ENCODE results near the gene NDUFA8. TPM values are rescaled to one million over a fixed set of nuclear protein-coding genes. Genes with fewer than 3 reads are reported as not detected.
A peak's percentile ranks its signal among the peaks of the same experiment; 100 is the strongest.

The NDUFA8 gene
- total RNA-seq, 2 experiments from 2014 or later: 48.3 to 52.5 TPM

- CTCF ChIA-PET: no interaction called here
These were observed 32.8 kb upstream of the NDUFA8 start for GRCh38 chr9:122192261-122192875.

GRCh38 chr9:122191584-122191983 is 32.0 kb upstream of the NDUFA8 start:
- intact Hi-C loops (cut with micrococcal nuclease): no loop called here
- Mint-ChIP-seq H3K27ac (no peak overlapping the region), H3K9me3 (no peaks in the 10 kb centered on the region), H3K36me3 (ENCODE audit: low read depth) (no peaks in the 10 kb centered on the region), H3K4me1 (ENCODE audit: low read depth) (no peaks in the 10 kb centered on the region), H3K27me3 (no peaks in the 10 kb centered on the region), H3K4me3 (no peak overlapping the region)
- POLR2A ChIA-PET: interaction anchor here (1.2 kb wide), 1 partner anchor 20 kb away, joined by 3 read pairs; no protein-coding TSS in a partner anchor
- ATAC-seq: no peak
- DNase-seq: no peak
- TF ChIP-seq CTCF (IDR thresholded peaks at IDR 0.05): no peak
- CTCF ChIA-PET: no interaction called here

More at GRCh38 chr9:122192261-122192875, 32.8 kb upstream of the NDUFA8 start:
- no peak for DNase-seq
- H3K4me3 Mint-ChIP-seq: no peak overlapping the region
- intact Hi-C loops (cut with micrococcal nuclease): no loop called here
- no peak for TF ChIP-seq CTCF (IDR thresholded peaks at IDR 0.05)
- H3K4me1 Mint-ChIP-seq (ENCODE audit: low read depth): no peaks in the 10 kb centered on the region
- POLR2A ChIA-PET: interaction anchor here (0.8 kb wide), 1 partner anchor 9 kb away, joined by 3 read pairs; no protein-coding TSS in a partner anchor
- no peaks in the 10 kb centered on the region for H3K9me3 Mint-ChIP-seq
- peaks cover 2% of the 10 kb centered on the region for H3K27me3 Mint-ChIP-seq
- H3K27ac Mint-ChIP-seq: no peak overlapping the region
- no peak for ATAC-seq
- no peaks in the 10 kb centered on the region for H3K36me3 Mint-ChIP-seq (ENCODE audit: low read depth)

GRCh38 chr9:122190597-122191381 is 31.2 kb upstream of the NDUFA8 start:
- CTCF ChIA-PET: no interaction called here
- no peak for TF ChIP-seq CTCF (IDR thresholded peaks at IDR 0.05)
- Mint-ChIP-seq H3K4me1 (ENCODE audit: low read depth) (no peaks in the 10 kb centered on the region), H3K4me3 (no peak overlapping the region), H3K9me3 (no peaks in the 10 kb centered on the region), H3K36me3 (ENCODE audit: low read depth) (no peaks in the 10 kb centered on the region), H3K27ac (no peak overlapping the region), H3K27me3 (no peaks in the 10 kb centered on the region)
- ATAC-seq (peak; percentile 67), DNase-seq (peak; percentile 20)
- POLR2A ChIA-PET: interaction anchor here (0.6 to 1.2 kb wide), 3 partner anchors 11 to 53 kb away, joined by 3 read pairs; no protein-coding TSS in a partner anchor
- intact Hi-C loops (cut with micrococcal nuclease): no loop called here

- Mint-ChIP-seq H3K27me3 (no peaks in the 10 kb centered on the region), H3K4me3 (no peak overlapping the region), H3K9me3 (no peaks in the 10 kb centered on the region), H3K27ac (no peak overlapping the region), H3K4me1 (ENCODE audit: low read depth) (no peaks in the 10 kb centered on the region), H3K36me3 (ENCODE audit: low read depth) (no peaks in the 10 kb centered on the region)
- ChIA-PET CTCF (no interaction called here), POLR2A (no interaction called here)
- TF ChIP-seq CTCF (IDR thresholded peaks at IDR 0.05): no peak
- no peak for ATAC-seq
- no peak for DNase-seq
- intact Hi-C loops (cut with micrococcal nuclease): no loop called here
These were observed 28.8 kb upstream of the NDUFA8 start for GRCh38 chr9:122188369-122188768.
